RWPE1 (cell line): ENCODE measurements around the gene LMF2.

Experiments
- CTCF ChIA-PET: fragments of 350-600 bp; sonication (Branson Sonifier 250); formaldehyde crosslinking; extraction: SDS; loops from one replicate; lab custom pipeline; 2021; lab: Yijun Ruan, JAX
- POLR2A ChIA-PET: fragments of 400-600 bp; formaldehyde crosslinking; extraction: SDS; loops from one replicate; lab custom pipeline; 2020; ENCODE audit warnings: antibody characterized with exemption; ENCODE audit not compliant: low non-redundant PET; lab: Yijun Ruan, JAX
- DNase-seq: peaks from one replicate; pipeline ENCODE4 v3.0.0; 2012; ENCODE audit warnings: low spot score
- H3K27ac ChIP-seq: fragments of 450-650 bp; 2 replicates; pipeline ENCODE4 v1.5.1; 2017
- CTCF ChIP-seq: fragments of 450-650 bp; conservative IDR thresholded peaks from 2 replicates; pipeline ENCODE4 v1.5.1; 2017; ENCODE audit warnings: low read depth, mild to moderate bottlenecking

The LMF2 gene

GRCh38 chr22:50483556-50483955 lies 23.9 kb downstream of the LMF2 start:
- DNase-seq = no peak
- TF ChIP-seq CTCF = no peak
- CTCF ChIA-PET = interaction anchor here (1.0 kb wide), 1 partner anchor 13 kb away, joined by 3 read pairs; no protein-coding TSS in a partner anchor
- peak overlapping the region; percentile 13; the same call in 1 of the 2 replicates for H3K27ac ChIP-seq
- POLR2A ChIA-PET = no interaction called here

- no peak for DNase-seq
- peak overlapping the region; percentile 34; the same call in 1 of the 2 replicates for H3K27ac ChIP-seq
- ChIA-PET POLR2A (no interaction called here), CTCF (interaction anchor here (0.6 kb wide), 1 partner anchor 79 kb away, joined by 3 read pairs; no protein-coding TSS in a partner anchor)
- no peak for TF ChIP-seq CTCF
Measured at GRCh38 chr22:50483106-50483505, 24.4 kb downstream of the LMF2 start.

GRCh38 chr22:50482107-50483074 lies 25.1 kb downstream of the LMF2 start:
- ChIA-PET CTCF (interaction anchor here (0.6 kb wide), 1 partner anchor 78 kb away, joined by 3 read pairs; no protein-coding TSS in a partner anchor), POLR2A (interaction anchor here (1.0 kb wide), 1 partner anchor 10 kb away, joined by 4 read pairs; no protein-coding TSS in a partner anchor)
- DNase-seq = no peak
- no peak for TF ChIP-seq CTCF
- peak overlapping the region; percentile 34; the same call in 1 of the 2 replicates for H3K27ac ChIP-seq

- ChIA-PET CTCF (no interaction called here), POLR2A (interaction anchor here (1.0 kb wide), 1 partner anchor 10 kb away, joined by 4 read pairs; no protein-coding TSS in a partner anchor)
- no peak for DNase-seq
- TF ChIP-seq CTCF = no peak
- H3K27ac ChIP-seq = peak within 1 kb of the TSS; percentile 34; the same call in 1 of the 2 replicates
Measured at GRCh38 chr22:50481440-50482106, 25.9 kb downstream of the LMF2 start, which contains the start of gene ADM2. ADM2 (plus strand) TSS chr22:50481543; CDS start chr22:50481848, 305 bp downstream.

GRCh38 chr22:50481045-50481439 lies 26.5 kb downstream of the LMF2 start:
- ChIA-PET POLR2A (interaction anchor here (1.0 kb wide), 1 partner anchor 9 kb away, joined by 4 read pairs; no protein-coding TSS in a partner anchor), CTCF (no interaction called here)
- H3K27ac ChIP-seq = peak overlapping the region; percentile 34; the same call in 1 of the 2 replicates
- no peak for TF ChIP-seq CTCF
- DNase-seq = no peak

- no peak for DNase-seq
- ChIA-PET CTCF (interaction anchor here (0.6 kb wide), 1 partner anchor 25 kb away, joined by 3 read pairs; no protein-coding TSS in a partner anchor), POLR2A (no interaction called here)
- TF ChIP-seq CTCF = no peak
- H3K27ac ChIP-seq = no peak overlapping the region
Measured at GRCh38 chr22:50479721-50480120, 27.8 kb downstream of the LMF2 start.
